Measurements from ENCODE around the gene ZRANB2.
A peak's percentile ranks its signal among the peaks of the same experiment; 100 is the strongest.

ZRANB2 gene, protein sequence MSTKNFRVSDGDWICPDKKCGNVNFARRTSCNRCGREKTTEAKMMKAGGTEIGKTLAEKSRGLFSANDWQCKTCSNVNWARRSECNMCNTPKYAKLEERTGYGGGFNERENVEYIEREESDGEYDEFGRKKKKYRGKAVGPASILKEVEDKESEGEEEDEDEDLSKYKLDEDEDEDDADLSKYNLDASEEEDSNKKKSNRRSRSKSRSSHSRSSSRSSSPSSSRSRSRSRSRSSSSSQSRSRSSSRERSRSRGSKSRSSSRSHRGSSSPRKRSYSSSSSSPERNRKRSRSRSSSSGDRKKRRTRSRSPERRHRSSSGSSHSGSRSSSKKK

GRCh38 chr1:71080739-71081696 lies at the start of gene ZRANB2:
TSS of gene ZRANB2 (minus strand) at chr1:71081035. CDS start at chr1:71080995, 40 bp downstream.
- DNase-seq, result peak; percentile 87 to 97

DNA sequence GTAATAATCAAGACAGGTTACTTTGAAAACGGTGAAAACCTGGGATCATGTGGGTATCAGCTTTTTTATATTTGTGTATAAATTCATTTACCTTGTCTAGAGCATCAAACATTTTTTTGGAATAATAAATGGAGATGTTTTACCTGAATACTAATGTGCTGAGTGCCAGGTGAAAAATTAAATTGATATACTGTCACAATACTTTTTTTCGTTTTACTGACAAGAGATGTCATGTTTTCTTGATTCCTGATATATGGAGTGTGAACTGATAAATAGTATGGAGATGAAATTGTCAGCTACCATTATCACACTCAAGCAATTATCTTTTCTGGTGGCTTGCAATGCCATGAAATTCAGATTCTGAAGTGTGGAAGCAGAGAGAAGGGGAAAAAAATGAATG lies 47.2 kb upstream of the ZRANB2 start:
- no peak for DNase-seq

DNA sequence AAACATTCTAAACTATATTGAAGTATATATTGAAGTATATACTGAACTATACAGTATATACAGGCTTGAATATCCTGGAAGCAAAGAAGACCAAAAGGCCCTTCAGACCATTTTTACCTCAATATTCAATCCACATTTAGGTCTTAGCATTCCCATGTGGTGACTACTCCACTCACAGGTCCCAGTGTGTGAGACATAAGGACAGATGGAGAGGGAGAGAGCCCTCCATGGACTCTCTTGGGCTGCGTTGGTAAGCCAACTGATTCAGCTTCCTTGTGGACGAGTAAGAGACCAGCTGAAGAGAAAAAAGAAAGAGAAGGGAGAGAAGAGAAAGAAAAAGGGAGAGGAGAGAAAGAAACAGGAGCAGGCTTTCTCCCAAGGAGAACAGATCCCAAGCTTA lies 37.3 kb upstream of the ZRANB2 start:
- no peak for DNase-seq

DNA sequence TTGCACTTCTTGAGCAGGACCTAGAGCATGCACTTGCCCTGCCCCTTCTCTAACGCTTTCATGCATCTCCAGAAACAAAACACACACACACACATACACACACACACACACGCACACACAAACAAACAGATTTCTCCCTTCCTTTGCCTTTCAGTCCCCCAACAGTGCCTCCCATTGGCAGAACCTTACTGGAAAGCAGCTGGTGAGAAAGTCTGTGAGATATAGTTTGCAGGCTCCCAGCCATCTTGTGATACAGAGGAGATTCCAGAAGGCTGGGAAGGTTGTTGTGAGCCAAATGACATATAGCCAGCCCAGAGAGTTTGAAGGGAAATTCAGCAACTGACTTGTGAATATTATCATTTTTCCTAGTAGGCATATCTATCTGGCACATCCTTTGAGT lies 35.9 kb upstream of the ZRANB2 start:
- no peak for DNase-seq

DNA sequence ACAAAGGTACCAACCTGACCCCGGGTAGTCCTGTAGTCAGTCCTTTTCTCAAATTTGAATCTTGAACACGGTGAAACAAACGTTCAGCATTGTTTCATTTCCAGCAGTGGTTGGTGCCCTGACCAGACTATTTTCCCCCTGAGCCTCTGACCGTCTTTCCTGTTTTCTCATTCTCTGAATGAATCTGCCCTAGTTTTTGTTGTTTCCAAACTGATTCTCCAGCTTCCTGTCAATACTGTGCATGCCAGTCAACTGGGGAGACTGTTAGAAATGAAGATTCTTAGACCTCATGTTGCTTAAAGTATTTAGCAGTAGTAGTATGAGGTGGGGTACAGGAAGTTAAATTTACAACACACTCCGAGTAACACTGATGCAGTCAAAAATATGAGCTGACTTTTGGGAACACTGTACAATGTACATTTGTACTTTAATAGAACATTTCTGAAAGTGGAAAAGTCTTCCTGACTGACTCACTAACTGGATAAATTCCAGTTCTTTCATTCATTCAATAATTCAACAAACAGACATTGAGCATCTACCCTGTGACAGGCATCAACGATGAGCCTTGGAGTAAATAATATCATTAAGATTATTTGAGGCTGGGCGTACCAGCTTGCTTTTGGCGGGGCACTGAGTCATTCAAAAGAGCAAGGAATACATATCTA lies 26.0 kb upstream of the ZRANB2 start:
- no peak for DNase-seq

GRCh38 chr1:71104417-71104816 lies 23.6 kb upstream of the ZRANB2 start:
- DNase-seq, result no peak

DNA sequence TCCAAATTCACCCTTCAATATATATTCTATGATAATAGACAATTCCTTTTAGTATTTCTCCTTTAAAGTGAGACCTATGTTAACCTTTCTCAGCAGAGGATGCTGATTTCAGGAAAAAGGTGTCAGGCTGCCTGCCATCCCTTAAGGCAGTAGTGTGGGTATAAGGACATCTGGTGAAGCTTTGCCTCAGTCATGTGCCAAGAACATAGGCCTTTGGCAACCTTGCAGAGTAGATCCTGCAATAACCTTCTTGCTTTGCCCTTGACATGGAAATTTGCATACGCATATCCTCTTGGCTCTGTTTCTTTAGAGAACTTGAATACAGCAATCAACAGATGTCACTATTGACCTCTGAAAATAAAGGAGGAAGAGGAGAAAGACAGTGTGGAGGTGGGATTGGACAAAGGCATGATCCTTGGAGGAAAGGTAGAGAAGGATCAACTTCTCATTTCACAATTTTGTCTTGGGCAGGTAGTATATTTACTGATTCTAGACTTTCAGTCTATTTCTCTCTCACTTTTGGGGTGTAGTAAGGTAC lies 21.1 kb upstream of the ZRANB2 start:
- no peak for DNase-seq

DNA sequence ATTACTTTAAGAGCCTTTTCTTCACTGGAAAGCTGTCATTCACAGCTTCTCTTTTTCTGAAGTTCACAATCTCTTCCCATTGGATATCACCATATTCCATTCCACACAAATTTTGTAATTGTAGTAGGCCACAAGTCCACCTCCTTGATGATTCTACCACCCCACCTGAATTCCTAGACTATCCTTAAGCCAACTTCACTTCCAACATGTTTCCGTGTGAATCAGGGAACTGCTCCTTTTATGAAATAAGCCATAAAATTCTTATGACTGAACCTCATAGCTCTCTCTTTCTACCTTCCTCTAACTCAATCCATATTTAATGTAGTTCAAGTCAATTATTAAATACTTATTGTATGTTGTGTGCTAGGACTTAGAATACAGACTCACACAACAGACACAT lies 16.6 kb upstream of the ZRANB2 start:
- DNase-seq, result no peak

GRCh38 chr1:71094913-71095312 lies 14.1 kb upstream of the ZRANB2 start:
- DNase-seq, result no peak

DNA sequence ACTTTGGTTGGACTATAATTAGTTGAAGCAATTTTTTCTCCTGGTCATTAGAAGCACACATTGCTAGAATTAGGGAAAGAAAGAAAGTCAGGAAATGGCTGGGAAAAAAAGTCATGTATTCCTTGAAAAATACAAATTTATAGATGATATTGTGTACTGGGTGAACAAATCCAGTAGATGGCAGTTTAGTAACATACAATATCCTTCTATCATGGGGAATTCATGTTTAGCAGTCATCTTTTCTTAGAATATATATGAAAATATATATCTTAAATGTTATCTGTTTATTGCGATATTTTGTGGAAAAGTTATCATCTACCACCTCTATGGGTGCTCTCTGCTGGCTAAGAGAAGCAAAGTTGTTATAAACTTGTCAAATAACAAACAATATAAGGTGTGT lies 13.1 kb upstream of the ZRANB2 start:
- peak in 1 of 2 donors; percentile 53 for DNase-seq

DNA sequence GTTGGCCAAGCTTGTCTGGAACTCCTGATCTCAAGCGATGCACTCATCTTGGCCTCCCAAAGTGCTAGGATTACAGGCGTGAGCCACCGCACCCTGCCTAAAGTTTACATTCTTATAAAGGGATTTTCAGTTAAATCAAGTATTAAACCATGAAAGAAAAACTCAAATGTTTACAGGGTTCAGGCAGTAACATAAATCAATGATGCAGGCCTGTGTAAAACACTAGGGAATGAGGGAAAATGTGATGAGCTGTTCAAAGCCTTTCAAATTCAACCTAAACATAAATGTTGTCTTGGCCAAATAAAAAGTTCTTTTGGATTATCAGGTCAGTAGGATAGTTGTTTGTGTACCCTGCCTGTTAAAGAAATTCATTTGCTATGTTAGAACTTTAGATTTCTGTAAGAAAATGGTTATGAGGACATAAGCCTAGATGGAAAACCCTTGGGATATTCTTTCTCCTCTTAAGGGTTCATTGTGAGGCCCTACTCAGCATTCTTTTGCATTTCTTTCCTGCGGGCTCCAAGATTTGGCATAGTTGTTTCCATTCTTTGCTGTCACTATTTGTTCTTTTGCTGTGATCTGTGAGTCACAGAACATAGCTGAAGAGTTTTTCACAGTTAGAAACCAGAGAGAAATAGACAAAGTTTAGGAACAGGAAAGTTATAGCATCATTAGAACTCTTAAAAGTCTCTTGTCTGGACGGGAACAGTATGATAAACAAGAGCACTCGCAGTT lies 8.9 kb upstream of the ZRANB2 start:
- DNase-seq, result no peak

DNA sequence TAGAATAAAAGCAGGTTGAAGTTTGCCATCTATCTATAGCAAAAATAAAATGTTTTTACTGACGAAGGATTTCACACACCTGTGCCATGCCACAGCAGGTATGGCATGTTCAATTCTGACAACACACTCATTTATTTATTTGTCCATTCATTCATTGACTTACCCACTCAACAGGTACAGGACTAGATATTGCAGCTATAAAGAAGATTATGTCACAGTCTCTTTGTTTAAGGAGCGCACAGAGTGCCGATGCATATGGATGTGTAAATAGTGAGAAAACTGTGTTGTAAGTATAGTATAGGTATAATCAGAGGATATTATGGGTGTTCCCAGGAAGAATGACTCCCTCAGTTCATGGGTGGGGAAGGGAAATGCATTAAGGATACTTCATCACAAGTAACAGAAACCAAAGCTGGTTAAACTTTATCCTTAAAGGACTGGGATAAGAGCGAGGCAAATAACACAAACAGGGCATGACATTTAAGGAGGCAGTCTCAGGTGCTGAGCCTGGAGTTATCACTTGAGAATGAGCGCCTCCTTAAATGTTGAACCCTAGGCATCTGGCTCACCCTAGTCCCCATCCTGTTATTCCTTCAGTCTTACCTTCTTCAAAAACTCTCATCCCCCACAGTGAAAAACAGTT lies 7.9 kb upstream of the ZRANB2 start:
- no peak for DNase-seq

- DNase-seq, result no peak
Measured at GRCh38 chr1:71087713-71088112, 6.9 kb upstream of the ZRANB2 start.

DNA sequence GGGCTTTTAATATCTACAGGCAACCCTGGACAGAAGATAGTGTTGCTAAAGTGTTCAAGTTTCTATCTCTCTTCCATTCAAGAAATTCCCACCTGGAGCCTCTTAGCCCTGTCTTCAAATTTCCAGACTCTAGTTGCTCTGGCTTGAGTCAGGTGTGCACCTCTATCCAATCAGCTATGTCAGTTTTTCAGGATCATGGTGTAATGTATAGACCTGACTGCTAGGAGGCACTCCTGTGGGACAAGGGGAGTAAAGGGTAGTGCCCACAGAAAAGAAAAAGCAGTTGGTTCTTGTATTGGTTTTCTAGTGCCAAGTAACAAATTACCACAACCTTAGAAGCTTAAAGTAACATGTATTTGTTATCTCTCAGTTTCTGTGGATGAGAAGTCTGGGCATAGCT lies 6.2 kb upstream of the ZRANB2 start:
- no peak for DNase-seq

DNA sequence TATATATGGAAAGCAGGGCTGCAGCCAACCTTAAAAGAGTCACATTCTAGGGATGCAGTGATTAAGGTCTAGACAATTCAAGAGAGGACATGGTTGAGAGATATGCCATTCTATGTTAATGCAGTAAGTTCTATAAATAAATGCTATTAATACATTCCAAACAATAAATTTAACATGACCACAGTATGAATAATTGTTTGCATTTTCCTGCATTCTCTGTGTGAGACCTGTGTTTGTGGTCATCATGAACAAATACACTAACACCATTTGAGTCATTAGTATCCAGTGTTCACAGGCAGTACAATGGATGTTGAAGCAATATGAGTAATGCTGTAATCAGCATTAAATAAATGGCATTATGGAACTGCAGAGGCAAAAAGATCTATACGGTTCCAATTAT lies 5.5 kb upstream of the ZRANB2 start:
- DNase-seq, result no peak

- peak in 1 of 2 donors; percentile 76 for DNase-seq
Measured at GRCh38 chr1:71083271-71083670, 2.4 kb upstream of the ZRANB2 start.

- no peak for DNase-seq
Measured at GRCh38 chr1:71081697-71082080, 854 bp upstream of the ZRANB2 start.

DNA sequence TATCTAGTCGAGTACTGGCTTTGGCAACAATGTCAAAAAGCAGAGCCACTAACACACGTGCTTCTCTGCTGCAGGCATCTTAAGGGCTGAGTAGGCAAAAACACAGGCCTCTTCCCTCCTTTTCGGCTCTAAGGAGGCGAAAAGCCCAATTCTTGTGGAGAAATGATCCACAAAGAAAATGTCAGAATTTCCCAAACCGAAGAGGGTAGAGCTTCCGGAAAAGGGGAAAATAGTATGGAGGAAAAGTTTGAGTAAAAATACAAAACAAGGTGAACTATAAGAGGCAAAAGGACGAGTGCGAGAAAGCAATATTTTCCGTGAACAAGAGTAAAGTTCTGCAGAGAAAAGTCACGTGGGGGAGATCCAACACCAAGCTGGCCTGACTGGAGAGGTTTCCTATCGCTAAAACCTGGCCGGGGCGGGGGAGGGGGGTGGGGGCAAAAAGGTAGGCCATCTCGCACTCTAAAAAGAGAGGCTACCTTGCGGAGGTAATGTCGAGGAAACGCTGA lies 551 bp downstream of the ZRANB2 start:
- no peak for DNase-seq

GRCh38 chr1:71074681-71075080 lies 6.2 kb downstream of the ZRANB2 start:
- DNase-seq, result no peak

- no peak for DNase-seq
Measured at GRCh38 chr1:71072273-71072672, 8.6 kb downstream of the ZRANB2 start.

DNA sequence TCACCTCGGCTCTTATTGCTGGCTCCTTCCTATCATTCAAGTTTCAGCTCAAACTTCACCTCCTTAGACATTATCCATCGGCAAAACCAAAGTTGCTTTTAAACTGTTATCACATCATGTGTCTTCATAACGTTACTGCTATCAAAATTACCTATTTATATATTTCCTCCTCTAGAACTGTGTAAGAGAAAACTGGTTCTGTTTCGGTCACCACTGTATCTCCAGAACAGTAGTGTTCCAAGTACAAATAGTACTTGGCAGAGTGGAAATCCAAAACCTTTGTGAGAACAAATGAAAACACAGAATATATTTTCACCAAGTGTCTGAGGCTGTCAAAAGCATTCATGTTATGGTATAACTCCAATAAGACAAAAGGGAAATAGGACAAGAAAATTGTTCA lies 9.1 kb downstream of the ZRANB2 start:
- DNase-seq, result no peak

Measured in hippocampal formation (tissue), 2 donors.